GM12878 (cell line): ENCODE data around the gene IFT88. TPM values are rescaled to one million over a fixed set of nuclear protein-coding genes. Genes with fewer than 3 reads are reported as not detected.

Experiments
- ATAC-seq: fragments of 200-7000 bp; cut with Tn5 transposase; 3 replicates; pipeline ENCODE4 v1.9.1; 2020; ENCODE audit warnings: mild to moderate bottlenecking, moderate library complexity
- BruUV-seq: library from RNA; stranded (reverse); fragments of 400-500 nt; replicated peaks from 2 replicates; lab custom pipeline; 2021; lab: Mats Ljungman, UMichigan
- CTCF ChIA-PET: fragments of 300-600 bp; sonication (Branson Sonifier 250); formaldehyde crosslinking; extraction: SDS; loops from one replicate; lab custom pipeline; 2021; ENCODE audit warnings: inconsistent platforms; lab: Yijun Ruan, JAX
- POLR2A ChIA-PET: fragments of 350-600 bp; formaldehyde crosslinking; extraction: SDS; loops from one replicate; lab custom pipeline; 2021; ENCODE audit warnings: inconsistent platforms; lab: Charles Lee
- RAD21 ChIA-PET: fragments of 300-600 bp; sonication (Branson Sonifier 250); formaldehyde crosslinking; loops from one replicate; lab custom pipeline; 2023; ENCODE audit warnings: antibody characterized with exemption; ENCODE audit not compliant: unreplicated experiment; lab: Charles Lee
- SMC1A ChIA-PET: fragments of 300-600 bp; sonication (Branson Sonifier 250); formaldehyde crosslinking; loops from one replicate; lab custom pipeline; 2023; ENCODE audit not compliant: unreplicated experiment, uncharacterized antibody; lab: Charles Lee
- DNase-seq: peaks from one replicate; pipeline ENCODE4 v3.0.0-alpha.2; 2011; ENCODE audit warnings: low read depth, low spot score
- FAIRE-seq: peaks from 3 replicates; lab custom pipeline; 2011; peaks lifted over from hg19 to GRCh38; lab: Jason Lieb, UNC
- H2AFZ ChIP-seq: 2 replicates; pipeline ENCODE4 v1.6.0; 2011; ENCODE audit warnings: low read depth, low read length, control low read depth; ENCODE audit not compliant: control insufficient read depth
- H3K27ac ChIP-seq: 2 replicates; pipeline ENCODE4 v1.5.1; 2011; ENCODE audit warnings: control low read depth; ENCODE audit not compliant: control insufficient read depth, insufficient read depth
- H3K27me3 ChIP-seq, 2 experiments: replicated peaks in 1 of 2; 2 replicates each; pipeline versions ENCODE4 v1.6.0 to v1.6.1; 2011; ENCODE audit warnings: low read length in 1 of 2; ENCODE audit not compliant: control insufficient read depth in 2 of 2, insufficient read depth in 2 of 2
- H3K36me3 ChIP-seq, 2 experiments: 2 replicates each; pipeline ENCODE4 v1.5.1; 2011; ENCODE audit warnings: low read length in 1 of 2; ENCODE audit not compliant: control insufficient read depth in 2 of 2, insufficient read depth in 2 of 2
- H3K4me1 ChIP-seq: 2 replicates; pipeline ENCODE4 v1.6.1; 2011; ENCODE audit warnings: mild to moderate bottlenecking, low read length, moderate library complexity, mixed read lengths; ENCODE audit not compliant: control insufficient read depth, insufficient read depth
- H3K4me2 ChIP-seq: 2 replicates; pipeline ENCODE4 v1.6.0; 2011; ENCODE audit warnings: control low read depth; ENCODE audit not compliant: control insufficient read depth, insufficient read depth
- H3K4me3 ChIP-seq: fragments of 200-600 bp; sonication (generic); 2 replicates; pipeline ENCODE4 v1.5.1; 2016
- H3K79me2 ChIP-seq: 2 replicates; pipeline ENCODE4 v1.6.0; 2011; ENCODE audit warnings: low read length; ENCODE audit not compliant: control insufficient read depth, insufficient read depth
- H3K9ac ChIP-seq: 2 replicates; pipeline ENCODE4 v1.8.0; 2011; ENCODE audit warnings: low read length, control low read depth, mixed read lengths; ENCODE audit not compliant: control insufficient read depth, insufficient read depth
- H3K9me3 ChIP-seq: replicated peaks from 3 replicates; pipeline ENCODE4 v1.5.1; 2011; ENCODE audit warnings: mild to moderate bottlenecking, low read length; ENCODE audit not compliant: control insufficient read depth, insufficient read depth
- H4K20me1 ChIP-seq: 2 replicates; pipeline ENCODE4 v1.6.0; 2011; ENCODE audit not compliant: control insufficient read depth, insufficient read depth
- BHLHE40 ChIP-seq, 2 experiments: fragments of 450-650 bp in 1 of 2; IDR thresholded peaks; 2 replicates each; pipeline ENCODE4 v1.6.1; 2011 to 2017; ENCODE audit warnings: low read depth in 2 of 2, borderline replicate concordance in 1 of 2, improper control_type of control experiment in 1 of 2, low read length in 1 of 2, mild to moderate bottlenecking in 1 of 2
- BMI1 ChIP-seq: fragments of 450-650 bp; IDR thresholded peaks from 2 replicates; pipeline ENCODE4 v1.6.1; 2016; ENCODE audit warnings: mild to moderate bottlenecking, moderate library complexity, borderline replicate concordance
- ELK1 ChIP-seq: IDR thresholded peaks from 2 replicates; pipeline ENCODE4 v1.6.1; 2012; ENCODE audit warnings: low read depth, low read length, improper control_type of control experiment
- FOXM1 ChIP-seq: IDR thresholded peaks from 2 replicates; pipeline ENCODE4 v1.6.1; 2012; ENCODE audit warnings: low read depth, mild to moderate bottlenecking, inconsistent platforms, low read length, moderate library complexity
- HDAC2 ChIP-seq: fragments of 200-600 bp; sonication (generic); IDR thresholded peaks from 2 replicates; pipeline ENCODE4 v1.6.1; 2017
- MEF2A ChIP-seq: IDR thresholded peaks from 2 replicates; pipeline ENCODE4 v1.6.1; 2011; ENCODE audit warnings: low read depth, mild to moderate bottlenecking, low read length, moderate library complexity; ENCODE audit not compliant: insufficient read depth
- MEF2B ChIP-seq: fragments of 450-650 bp; IDR thresholded peaks from 2 replicates; pipeline ENCODE4 v1.6.1; 2018; ENCODE audit warnings: mild to moderate bottlenecking, moderate library complexity; ENCODE audit not compliant: partially characterized antibody, poor library complexity, severe bottlenecking
- MXI1 ChIP-seq: fragments of 150-350 bp; IDR thresholded peaks from 2 replicates; pipeline ENCODE4 v1.6.1; 2011; ENCODE audit warnings: low read depth, mild to moderate bottlenecking, inconsistent platforms, low read length, improper control_type of control experiment
- PRDM15 ChIP-seq: fragments of 450-650 bp; formaldehyde crosslinking; IDR thresholded peaks from 2 replicates; pipeline ENCODE4 v1.4.0; 2020; ENCODE audit warnings: mild to moderate bottlenecking, moderate library complexity
- RAD21 ChIP-seq: IDR thresholded peaks from 2 replicates; pipeline ENCODE4 v1.6.1; 2011; ENCODE audit warnings: mild to moderate bottlenecking, low read depth, low read length, moderate library complexity; ENCODE audit not compliant: insufficient read depth
- RB1 ChIP-seq: fragments of 450-650 bp; formaldehyde crosslinking; IDR thresholded peaks from 2 replicates; pipeline ENCODE4 v1.6.1; 2017; ENCODE audit warnings: mild to moderate bottlenecking, borderline replicate concordance
- RBBP5 ChIP-seq: fragments of 200-600 bp; sonication (generic); conservative IDR thresholded peaks from 2 replicates; pipeline ENCODE4 v1.6.1; 2016
- RELB ChIP-seq: fragments of 450-650 bp; IDR thresholded peaks from 2 replicates; pipeline ENCODE4 v1.6.1; 2017; ENCODE audit warnings: low read depth, mild to moderate bottlenecking, moderate library complexity
- SMAD1 ChIP-seq: fragments of 450-650 bp; IDR thresholded peaks from 2 replicates; pipeline ENCODE4 v1.6.1; 2018; ENCODE audit warnings: mild to moderate bottlenecking, low read depth; ENCODE audit not compliant: partially characterized antibody
- SREBF2 ChIP-seq: IDR thresholded peaks from 2 replicates; pipeline ENCODE4 v1.6.1; 2012; ENCODE audit warnings: mild to moderate bottlenecking, low read length
- WRNIP1 ChIP-seq: IDR thresholded peaks from 2 replicates; pipeline ENCODE4 v1.6.1; 2011; ENCODE audit warnings: low read depth, low read length, improper control_type of control experiment, borderline replicate concordance
- ZBED1 ChIP-seq: IDR thresholded peaks from 2 replicates; pipeline ENCODE4 v1.6.1; 2016; ENCODE audit warnings: borderline replicate concordance
- WGBS: methylation state at CpG from one replicate; pipeline ENCODE4 v1.1.6; 2016; ENCODE audit warnings: low lambda C conversion rate; ENCODE audit not compliant: insufficient replicate concordance, insufficient coverage; ENCODE audit errors: missing lambda C conversion rate; 5-methylcytosine and 5-hydroxymethylcytosine counted together
- in situ Hi-C: fragments of 300-500 bp; cut with MboI; formaldehyde crosslinking; loops from 9 replicates; pipeline ENCODE4 v1.14.3; 2018; ENCODE audit warnings: mixed read lengths
- intact Hi-C: fragments of 100-400 bp; cut with micrococcal nuclease; formaldehyde crosslinking; loops from one replicate; pipeline ENCODE4 v1.14.2; 2022; ENCODE audit not compliant: unreplicated experiment
- polyA plus RNA-seq, 11 experiments: library from polyadenylated mRNA; depleted of rRNA in 4 of 11; unstranded in 6 of 11; stranded (reverse) in 5 of 11; fragments of >200 nt; fragmentation: Nextera tagmentation in 4 of 11; fragmentation: Illumina TruSeq in 1 of 11; extraction: Ambion mirVana in 4 of 11; extraction: Trizol in 1 of 11; gene quantifications; 1 replicate in 1 of 11; 2 replicates in 10 of 11; pipeline versions ENCODE4 v1.2.1 to v1.2.3, GENCODE V29; 2011 to 2016; ENCODE audit warnings: inconsistent platforms in 2 of 11, missing spikeins in 2 of 11, low read depth in 1 of 11
- total RNA-seq, 4 experiments: library from RNA; depleted of rRNA in 3 of 4; stranded (reverse); fragments of >200 nt in 3 of 4; fragmentation: Illumina TruSeq in 1 of 4; extraction: Trizol in 1 of 4; gene quantifications; 2 replicates each; pipeline versions ENCODE4 v1.2.1 to v1.2.3, GENCODE V29; 2013 to 2021
- TF ChIP-seq, protein P1 (sequence below): IDR thresholded peaks from 2 replicates; pipeline ENCODE4 v1.6.1; 2012; ENCODE audit warnings: low read length, inconsistent platforms

IFT88 gene
- total and polyA plus RNA-seq, 10 of the 15 experiments (the other 5 are each of a cell fraction or from before 2014, with no cell fraction given) = 2.9 to 5.6 (median 4.1) TPM

DNA sequence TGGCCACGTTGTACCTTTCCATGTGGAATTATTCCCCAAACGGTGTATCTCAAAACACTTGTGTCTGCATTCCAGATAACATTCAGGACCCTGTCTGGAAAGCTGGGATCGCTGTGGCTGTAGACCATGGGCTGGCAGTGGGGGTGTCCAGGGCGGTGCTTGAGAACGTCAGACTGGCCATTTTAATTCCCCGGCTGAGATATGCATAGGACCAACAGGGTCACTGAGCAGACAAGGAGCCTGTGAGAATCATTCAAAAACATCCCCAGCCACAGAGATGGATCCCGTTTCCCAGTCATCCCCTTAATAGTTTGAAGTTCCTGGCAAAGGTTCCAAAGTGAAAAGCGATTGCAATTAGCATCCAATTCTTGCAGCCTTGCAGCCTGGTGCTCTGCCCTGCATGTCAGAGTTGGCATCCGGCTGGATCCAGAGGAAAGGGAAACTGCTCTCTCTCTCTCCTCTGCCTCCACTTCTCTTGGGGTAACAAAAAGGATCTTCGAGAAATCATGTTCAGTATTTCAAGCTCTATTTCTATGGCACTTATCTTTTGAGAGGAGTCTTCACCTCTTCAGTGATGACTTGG, 41.6 kb downstream of the IFT88 start:
- intact Hi-C loops = no loop called here
- ChIA-PET CTCF (no interaction called here), POLR2A (no interaction called here), SMC1A (no interaction called here), RAD21 (no interaction called here)
- no peaks in the 10 kb centered on the region for H3K4me1 ChIP-seq
- ATAC-seq (no peak), DNase-seq (no peak), FAIRE-seq (no peak)
- H3K9me3 ChIP-seq = no peaks in the 10 kb centered on the region
- H3K79me2 ChIP-seq = no peaks in the 10 kb centered on the region
- 86% methylated on average over 10 of the region's 10 CpGs for WGBS
- no peak overlapping the region for H3K27ac ChIP-seq
- H3K27me3 ChIP-seq = no peaks in the 10 kb centered on the region
- no peak overlapping the region for H3K9ac ChIP-seq
- BruUV-seq = no TSS peak
- no peak overlapping the region for H3K4me2 ChIP-seq
- H3K4me3 ChIP-seq = no peak overlapping the region
- in situ Hi-C loops = no loop called here
- no peaks in the 10 kb centered on the region for H3K36me3 ChIP-seq
- no peaks in the 10 kb centered on the region for H4K20me1 ChIP-seq
- H2AFZ ChIP-seq = no peak overlapping the region
- no peak for TF ChIP-seq PRDM15
- no peak for TF ChIP-seq MEF2A
- TF ChIP-seq RB1 = no peak
- no peak for TF ChIP-seq WRNIP1
- no peak for TF ChIP-seq RELB
- no peak for TF ChIP-seq MEF2B
- no peak for TF ChIP-seq SREBF2
- TF ChIP-seq, protein P1, sequence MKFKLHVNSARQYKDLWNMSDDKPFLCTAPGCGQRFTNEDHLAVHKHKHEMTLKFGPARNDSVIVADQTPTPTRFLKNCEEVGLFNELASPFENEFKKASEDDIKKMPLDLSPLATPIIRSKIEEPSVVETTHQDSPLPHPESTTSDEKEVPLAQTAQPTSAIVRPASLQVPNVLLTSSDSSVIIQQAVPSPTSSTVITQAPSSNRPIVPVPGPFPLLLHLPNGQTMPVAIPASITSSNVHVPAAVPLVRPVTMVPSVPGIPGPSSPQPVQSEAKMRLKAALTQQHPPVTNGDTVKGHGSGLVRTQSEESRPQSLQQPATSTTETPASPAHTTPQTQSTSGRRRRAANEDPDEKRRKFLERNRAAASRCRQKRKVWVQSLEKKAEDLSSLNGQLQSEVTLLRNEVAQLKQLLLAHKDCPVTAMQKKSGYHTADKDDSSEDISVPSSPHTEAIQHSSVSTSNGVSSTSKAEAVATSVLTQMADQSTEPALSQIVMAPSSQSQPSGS = no peak
- TF ChIP-seq RAD21 = no peak
- no peak for TF ChIP-seq ZBED1
- no peak for TF ChIP-seq HDAC2
- no peak for TF ChIP-seq FOXM1
- TF ChIP-seq BHLHE40 (IDR thresholded peaks at IDR 0.05; ENCODE audit: borderline replicate concordance in 1 of 2, low read depth in 2 of 2, low read length in 1 of 2) = no peak
- no peak for TF ChIP-seq SMAD1
- TF ChIP-seq RBBP5 = no peak
- TF ChIP-seq MXI1 = no peak
- no peak for TF ChIP-seq BMI1
- TF ChIP-seq ELK1 = no peak
